Colonic mucosa (tissue), 4 donors: ENCODE measurements around the gene CCDC107. TPM values are rescaled to one million over a fixed set of nuclear protein-coding genes. Genes with fewer than 3 reads are reported as not detected.
"Not testable (repeated sequence)": the region's sequence is repeated elsewhere in the genome, so short reads cannot be mapped to it uniquely, and the experiment has no call there.

Experiments
- DNase-seq: peaks from one replicate; pipeline ENCODE4 v3.0.0-alpha.2; 2020
- H3K27ac ChIP-seq: fragments of 200-600 bp; one replicate; pipeline ENCODE4 v1.8.0; 2021
- H3K27me3 ChIP-seq: fragments of 200-600 bp; one replicate; pipeline ENCODE4 v1.8.0; 2021
- H3K36me3 ChIP-seq: fragments of 200-600 bp; one replicate; pipeline ENCODE4 v1.8.0; 2021
- H3K4me1 ChIP-seq: fragments of 200-600 bp; one replicate; pipeline ENCODE4 v1.8.0; 2021; ENCODE audit warnings: mild to moderate bottlenecking
- H3K4me3 ChIP-seq: fragments of 200-600 bp; one replicate; pipeline ENCODE4 v1.8.0; 2021
- H3K9ac ChIP-seq, 2 donors: one replicate each; pipeline ENCODE4 v1.7.0; 2013; ENCODE audit warnings: control low read depth in 2 of 2, low read depth in 2 of 2, low read length in 2 of 2
- H3K9me3 ChIP-seq: fragments of 200-600 bp; one replicate; pipeline ENCODE4 v1.8.0; 2021
- intact Hi-C: fragments of 100-400 bp; cut with DNase I; formaldehyde crosslinking; loops from one replicate; pipeline ENCODE4 v1.14.1; 2022
- total RNA-seq, 2 donors: library from RNA; stranded (reverse); fragmentation: NEBNext Ultra II Directional in 1 of 2; extraction: Animal tissue kit (Norgen Biotek cat#: 25700) in 1 of 2; gene quantifications; one replicate each; pipeline ENCODE4 v1.2.1, GENCODE V29; 2021
- TF ChIP-seq, protein P1 (sequence below): fragments of 200-600 bp; IDR thresholded peaks from one replicate; pipeline ENCODE4 v1.8.0; 2022; ENCODE audit warnings: antibody characterized with exemption, mild to moderate bottlenecking
- donor health status: healthy.
- donor health status: DM: no; HTN: no; CAD: no.
- donor health status: DM: no; HTN: no; CAD: no.

The CCDC107 gene
- total RNA-seq, 2 donors from 2014 or later: 19.4 to 38.3 TPM

DNA sequence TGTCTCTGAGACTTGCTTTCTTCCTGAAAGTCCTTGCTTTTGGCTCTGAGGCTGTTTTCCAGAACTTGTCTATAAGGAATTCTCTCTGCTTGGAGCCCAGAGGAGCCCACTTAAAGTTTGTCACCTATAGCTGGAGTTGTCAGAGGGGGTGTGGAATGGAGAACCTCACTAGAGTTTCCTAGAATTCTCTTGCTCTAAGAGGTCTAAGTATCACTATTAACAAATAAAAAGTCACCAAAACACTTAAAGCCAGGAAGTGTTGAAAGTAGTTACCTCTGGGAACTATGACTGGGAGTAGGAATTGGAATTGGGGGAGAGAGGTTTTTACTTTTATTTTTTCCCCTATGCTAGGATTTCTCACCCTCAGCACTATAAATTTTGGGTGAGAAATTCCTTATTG is 22.4 kb upstream of the CCDC107 start:
- no peak for DNase-seq
- H3K4me1 ChIP-seq: no peaks in the 10 kb centered on the region
- TF ChIP-seq, protein P1, sequence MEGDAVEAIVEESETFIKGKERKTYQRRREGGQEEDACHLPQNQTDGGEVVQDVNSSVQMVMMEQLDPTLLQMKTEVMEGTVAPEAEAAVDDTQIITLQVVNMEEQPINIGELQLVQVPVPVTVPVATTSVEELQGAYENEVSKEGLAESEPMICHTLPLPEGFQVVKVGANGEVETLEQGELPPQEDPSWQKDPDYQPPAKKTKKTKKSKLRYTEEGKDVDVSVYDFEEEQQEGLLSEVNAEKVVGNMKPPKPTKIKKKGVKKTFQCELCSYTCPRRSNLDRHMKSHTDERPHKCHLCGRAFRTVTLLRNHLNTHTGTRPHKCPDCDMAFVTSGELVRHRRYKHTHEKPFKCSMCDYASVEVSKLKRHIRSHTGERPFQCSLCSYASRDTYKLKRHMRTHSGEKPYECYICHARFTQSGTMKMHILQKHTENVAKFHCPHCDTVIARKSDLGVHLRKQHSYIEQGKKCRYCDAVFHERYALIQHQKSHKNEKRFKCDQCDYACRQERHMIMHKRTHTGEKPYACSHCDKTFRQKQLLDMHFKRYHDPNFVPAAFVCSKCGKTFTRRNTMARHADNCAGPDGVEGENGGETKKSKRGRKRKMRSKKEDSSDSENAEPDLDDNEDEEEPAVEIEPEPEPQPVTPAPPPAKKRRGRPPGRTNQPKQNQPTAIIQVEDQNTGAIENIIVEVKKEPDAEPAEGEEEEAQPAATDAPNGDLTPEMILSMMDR: no peak
- intact Hi-C loops: no loop called here
- no peaks in the 10 kb centered on the region for H3K9me3 ChIP-seq
- no peak overlapping the region for H3K9ac ChIP-seq
- H3K27ac ChIP-seq: no peak overlapping the region
- no peaks in the 10 kb centered on the region for H3K36me3 ChIP-seq
- H3K27me3 ChIP-seq: no peaks in the 10 kb centered on the region
- no peak overlapping the region for H3K4me3 ChIP-seq

DNA sequence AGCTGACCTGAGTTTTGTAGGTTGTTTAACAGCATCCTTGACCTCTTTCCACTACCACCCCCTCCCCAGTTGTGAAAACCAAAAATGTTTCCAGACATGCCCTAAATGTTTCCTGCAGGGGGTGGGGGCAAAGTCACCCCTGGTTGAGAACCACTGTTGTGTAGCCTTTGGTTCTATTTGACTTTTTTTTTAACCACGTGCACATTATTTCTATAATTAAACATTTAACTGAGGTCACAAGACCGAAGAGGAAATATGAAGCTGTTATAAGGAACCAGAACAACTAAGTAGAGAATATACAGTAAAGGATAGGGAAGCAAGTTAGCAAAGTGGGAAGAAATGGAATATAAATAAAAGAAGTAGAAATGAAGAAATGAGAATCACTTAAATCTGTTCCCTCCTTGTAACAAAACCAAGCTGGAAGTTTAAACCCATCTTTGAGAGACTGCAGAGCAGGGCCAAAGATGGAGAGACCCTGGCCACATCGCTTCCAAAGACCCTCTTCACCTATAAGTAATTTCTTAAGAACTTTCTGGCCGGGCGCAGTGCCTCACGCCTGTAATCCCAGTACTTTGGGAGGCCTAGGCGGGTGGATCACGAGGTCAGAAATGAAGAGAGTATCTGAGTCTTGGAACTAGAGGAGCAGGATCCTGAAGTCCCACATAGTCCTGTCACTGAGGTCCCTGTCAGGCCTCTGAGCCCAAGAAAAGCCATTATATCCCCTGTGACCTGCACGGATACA is 21.8 kb upstream of the CCDC107 start:
- H3K9me3 ChIP-seq: no peaks in the 10 kb centered on the region

DNA sequence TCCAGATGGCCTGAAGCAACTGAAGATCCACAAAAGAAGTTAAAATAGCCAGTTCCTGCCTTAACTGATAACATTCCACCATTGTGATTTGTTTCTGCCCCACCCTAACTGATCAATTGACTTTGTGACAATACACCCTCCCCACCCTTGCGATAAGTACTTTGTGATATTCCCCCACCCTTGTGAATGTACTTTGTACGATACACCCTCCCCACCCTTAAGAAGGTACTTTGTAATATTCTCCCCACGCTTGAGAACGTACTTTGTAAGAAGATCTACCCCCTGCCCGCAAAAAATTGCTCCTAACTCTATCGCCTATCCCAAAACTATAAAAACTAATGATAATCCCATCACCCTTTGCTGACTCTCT is 21.2 kb upstream of the CCDC107 start:
- H3K9ac ChIP-seq, intact Hi-C loops, H3K27me3 ChIP-seq, H3K4me1 ChIP-seq, DNase-seq, H3K4me3 ChIP-seq, H3K36me3 ChIP-seq, H3K27ac ChIP-seq, H3K9me3 ChIP-seq: not testable (repeated sequence)

More for the DNA sequence above, 21.8 kb upstream of the CCDC107 start:
- Histone ChIP-seq H3K4me3 (no peak overlapping the region), H3K9ac (no peak overlapping the region), H3K36me3 (no peaks in the 10 kb centered on the region), H3K27ac (no peak overlapping the region), H3K4me1 (no peaks in the 10 kb centered on the region), H3K27me3 (no peaks in the 10 kb centered on the region)
- intact Hi-C loops: no loop called here
- TF ChIP-seq, protein P1: no peak
- DNase-seq: no peak

DNA sequence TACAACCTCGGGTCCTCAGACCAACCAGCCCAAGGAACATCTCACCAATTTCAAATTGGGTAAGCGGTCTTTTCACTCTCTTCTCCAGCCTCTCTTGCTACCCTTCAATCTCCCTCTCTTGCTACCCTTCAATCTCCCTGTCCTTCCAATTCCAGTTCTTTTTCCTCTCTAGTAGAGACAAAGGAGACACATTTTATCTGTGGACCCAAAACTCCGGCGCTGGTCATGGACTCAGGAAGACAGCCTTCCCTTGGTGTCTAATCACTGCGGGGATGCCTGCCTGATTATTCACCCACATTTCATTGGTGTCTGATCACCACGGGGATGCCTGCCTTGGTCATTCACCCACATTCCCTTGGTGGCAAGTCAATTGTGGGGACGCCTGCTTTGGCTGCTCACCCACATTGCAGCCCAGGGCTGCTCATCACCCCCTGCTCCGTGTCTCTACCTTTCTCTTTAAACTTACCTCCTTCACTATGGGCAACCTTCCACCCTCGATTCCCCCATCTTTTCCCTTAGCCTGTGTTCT is 20.6 kb upstream of the CCDC107 start:
- intact Hi-C loops, H3K36me3 ChIP-seq, H3K9ac ChIP-seq, H3K4me3 ChIP-seq, H3K27me3 ChIP-seq, H3K4me1 ChIP-seq, H3K9me3 ChIP-seq, DNase-seq, H3K27ac ChIP-seq: not testable (repeated sequence)

DNA sequence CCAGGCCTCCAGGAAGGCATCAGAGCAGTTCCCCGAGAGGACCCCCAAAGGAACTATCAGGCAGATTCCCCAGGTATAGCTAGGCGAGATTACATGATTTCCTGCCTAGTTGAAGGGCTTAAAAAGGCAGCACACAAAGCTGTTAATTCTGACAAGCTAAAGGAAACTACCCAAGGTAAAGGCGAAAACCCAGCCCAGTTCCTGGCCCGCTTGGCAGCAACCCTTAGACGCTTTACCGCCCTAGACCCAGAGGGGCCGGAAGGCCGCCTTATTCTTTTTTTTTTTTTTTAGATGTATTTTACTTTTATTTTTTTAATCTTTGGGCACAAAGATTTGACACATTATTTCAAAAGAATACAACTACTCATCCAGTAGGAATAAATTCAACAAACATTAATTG is 19.3 kb upstream of the CCDC107 start:
- intact Hi-C loops, H3K4me1 ChIP-seq, H3K27ac ChIP-seq, H3K27me3 ChIP-seq, H3K4me3 ChIP-seq, H3K9ac ChIP-seq, H3K9me3 ChIP-seq, DNase-seq, H3K36me3 ChIP-seq: not testable (repeated sequence)

DNA sequence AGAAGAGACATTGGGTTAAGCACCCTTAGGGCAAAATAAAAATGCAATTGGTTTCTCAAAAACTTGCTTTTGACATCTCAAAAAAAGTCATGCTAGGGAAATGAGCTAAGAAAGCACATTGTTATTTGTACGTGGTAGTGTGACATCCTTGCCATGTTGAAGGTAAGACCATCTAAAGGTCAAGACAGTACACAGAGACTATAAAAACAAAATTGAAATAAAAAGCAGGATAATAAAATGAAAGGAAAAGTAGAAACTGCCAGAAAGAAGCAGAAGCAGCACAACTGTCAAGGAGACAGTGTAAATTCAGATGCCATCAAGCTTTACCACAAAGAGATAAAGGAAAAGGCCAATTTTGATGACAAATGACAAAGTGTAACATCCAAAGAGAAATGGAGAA is 18.9 kb upstream of the CCDC107 start:
- H3K9ac ChIP-seq, H3K36me3 ChIP-seq, H3K27ac ChIP-seq, DNase-seq, intact Hi-C loops, H3K4me3 ChIP-seq, H3K9me3 ChIP-seq, H3K4me1 ChIP-seq, H3K27me3 ChIP-seq: not testable (repeated sequence)

DNA sequence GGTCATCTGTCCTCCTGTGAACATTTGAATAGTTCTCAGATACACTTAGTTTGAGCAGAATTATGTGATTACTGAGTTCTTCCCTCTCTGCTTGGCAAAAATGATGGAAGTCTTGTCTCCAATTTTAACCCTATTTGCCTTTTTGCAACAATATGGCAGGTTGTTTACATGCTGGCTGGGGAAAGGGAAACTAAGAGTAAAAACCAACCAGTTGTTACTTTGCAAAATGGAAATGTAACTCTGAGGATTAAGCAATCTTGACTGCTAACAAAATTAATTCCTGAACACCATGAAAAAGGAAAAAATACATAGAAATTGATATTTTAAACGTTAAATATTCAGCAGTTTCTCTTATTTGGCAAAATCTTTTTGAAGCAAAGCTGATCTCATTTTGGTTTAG is 18.5 kb upstream of the CCDC107 start:
- no peak overlapping the region for H3K4me3 ChIP-seq
- H3K27ac ChIP-seq: no peak overlapping the region
- TF ChIP-seq, protein P1: no peak
- no peaks in the 10 kb centered on the region for H3K4me1 ChIP-seq
- H3K9me3 ChIP-seq: no peaks in the 10 kb centered on the region
- H3K27me3 ChIP-seq: no peaks in the 10 kb centered on the region
- no peak for DNase-seq
- H3K36me3 ChIP-seq: no peaks in the 10 kb centered on the region
- H3K9ac ChIP-seq: no peak overlapping the region
- intact Hi-C loops: no loop called here

DNA sequence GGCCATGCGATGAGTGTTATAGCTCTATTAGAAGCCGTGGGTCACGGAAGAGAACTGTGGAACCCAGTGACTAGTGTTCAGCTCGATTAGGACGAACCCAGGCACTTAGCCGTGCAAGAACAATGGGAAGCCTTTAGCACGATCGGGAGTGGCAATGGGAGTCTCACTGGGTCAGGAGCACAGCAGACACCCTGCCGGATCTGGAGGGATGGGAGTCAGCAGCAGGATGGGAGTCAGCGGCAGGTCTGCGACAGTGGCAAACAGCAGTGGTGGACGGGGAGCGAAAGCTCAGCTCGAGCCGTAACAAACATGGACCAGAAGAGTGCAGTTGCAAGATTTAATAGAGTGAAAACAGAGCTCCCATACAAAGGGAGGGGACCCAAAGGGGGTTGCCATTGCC is 17.7 kb upstream of the CCDC107 start:
- H3K27ac ChIP-seq, H3K4me1 ChIP-seq, intact Hi-C loops, DNase-seq, H3K27me3 ChIP-seq, H3K4me3 ChIP-seq, H3K36me3 ChIP-seq, H3K9ac ChIP-seq, H3K9me3 ChIP-seq: not testable (repeated sequence)

DNA sequence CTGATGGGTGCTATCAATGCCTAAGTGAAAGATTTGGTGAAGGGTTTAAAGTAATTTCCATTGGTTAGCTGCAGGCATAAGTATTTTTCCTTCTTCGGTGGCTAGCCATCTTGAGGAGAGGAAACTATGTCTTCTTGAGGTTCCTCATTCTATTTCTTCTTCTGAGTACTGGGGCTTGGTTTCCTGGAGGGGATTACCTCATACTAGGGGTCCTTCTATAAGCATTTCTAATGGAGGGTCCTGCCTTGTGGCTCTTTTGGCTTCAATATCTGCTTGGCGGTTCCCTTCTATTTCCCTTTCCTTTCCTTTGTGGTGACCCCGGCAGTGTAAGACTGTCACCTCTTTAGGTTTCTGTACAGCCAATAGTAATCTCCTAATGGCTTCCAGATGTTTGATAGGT is 16.6 kb upstream of the CCDC107 start:
- H3K9ac ChIP-seq, H3K9me3 ChIP-seq, H3K27ac ChIP-seq, H3K4me1 ChIP-seq, H3K4me3 ChIP-seq, H3K27me3 ChIP-seq, intact Hi-C loops, DNase-seq, H3K36me3 ChIP-seq: not testable (repeated sequence)
